CD4-positive, alpha-beta T cell treated with Interleukin-10 for 1 hour (primary cell): ENCODE results near the gene CAPRIN1.
A peak's percentile ranks its signal among the peaks of the same experiment; 100 is the strongest.

Experiments
- DNase-seq: peaks from one replicate; pipeline ENCODE4 v3.0.0-alpha.2; 2020

CAPRIN1 gene

GRCh38 chr11:34051349-34052035, at the start of gene CAPRIN1:
TSS of gene CAPRIN1 (plus strand) at chr11:34051731. CDS start at chr11:34052421, 690 bp downstream.
- peak; percentile 86 for DNase-seq

- DNase-seq = no peak
Observed at GRCh38 chr11:34002420-34002819, 49.1 kb upstream of the CAPRIN1 start.

GRCh38 chr11:34004236-34004635, 47.3 kb upstream of the CAPRIN1 start:
- no peak for DNase-seq

GRCh38 chr11:34006876-34007275, 44.7 kb upstream of the CAPRIN1 start:
- DNase-seq = no peak

- DNase-seq = no peak
Observed at GRCh38 chr11:34012734-34013133, 38.8 kb upstream of the CAPRIN1 start.

GRCh38 chr11:34013898-34014571, 37.5 kb upstream of the CAPRIN1 start:
- no peak for DNase-seq

GRCh38 chr11:34021977-34022735, 29.4 kb upstream of the CAPRIN1 start:
- no peak for DNase-seq

GRCh38 chr11:34026432-34026831, 25.1 kb upstream of the CAPRIN1 start:
- DNase-seq = no peak

GRCh38 chr11:34027516-34028408, 23.8 kb upstream of the CAPRIN1 start:
- no peak for DNase-seq

GRCh38 chr11:34028425-34028824, 23.1 kb upstream of the CAPRIN1 start:
- DNase-seq = no peak

- no peak for DNase-seq
Observed at GRCh38 chr11:34029176-34029575, 22.4 kb upstream of the CAPRIN1 start.

- DNase-seq = no peak
Observed at GRCh38 chr11:34030382-34030781, 21.1 kb upstream of the CAPRIN1 start.

GRCh38 chr11:34033399-34033798, 18.1 kb upstream of the CAPRIN1 start:
- no peak for DNase-seq

- no peak for DNase-seq
Observed at GRCh38 chr11:34034053-34034452, 17.5 kb upstream of the CAPRIN1 start.

GRCh38 chr11:34036456-34036855, 15.1 kb upstream of the CAPRIN1 start:
- DNase-seq = no peak

- no peak for DNase-seq
Observed at GRCh38 chr11:34037016-34037415, 14.5 kb upstream of the CAPRIN1 start.

GRCh38 chr11:34040571-34040970, 11.0 kb upstream of the CAPRIN1 start:
- DNase-seq = no peak

GRCh38 chr11:34044664-34045485, 6.7 kb upstream of the CAPRIN1 start:
- no peak for DNase-seq

- DNase-seq = no peak
Observed at GRCh38 chr11:34049028-34049427, 2.5 kb upstream of the CAPRIN1 start.

GRCh38 chr11:34050581-34051348, 766 bp upstream of the CAPRIN1 start:
- no peak for DNase-seq

GRCh38 chr11:34052036-34052607, 591 bp downstream of the CAPRIN1 start:
- DNase-seq = peak; percentile 89
